Measurements from ENCODE around the gene GPR27. TPM values are rescaled to one million over a fixed set of nuclear protein-coding genes. Genes with fewer than 3 reads are reported as not detected.
A peak's percentile ranks its signal among the peaks of the same experiment; 100 is the strongest.

GPR27 gene
- total RNA-seq, 4 donors from 2014 or later: 0.79 to 1.1 TPM; not detected in 2

DNA sequence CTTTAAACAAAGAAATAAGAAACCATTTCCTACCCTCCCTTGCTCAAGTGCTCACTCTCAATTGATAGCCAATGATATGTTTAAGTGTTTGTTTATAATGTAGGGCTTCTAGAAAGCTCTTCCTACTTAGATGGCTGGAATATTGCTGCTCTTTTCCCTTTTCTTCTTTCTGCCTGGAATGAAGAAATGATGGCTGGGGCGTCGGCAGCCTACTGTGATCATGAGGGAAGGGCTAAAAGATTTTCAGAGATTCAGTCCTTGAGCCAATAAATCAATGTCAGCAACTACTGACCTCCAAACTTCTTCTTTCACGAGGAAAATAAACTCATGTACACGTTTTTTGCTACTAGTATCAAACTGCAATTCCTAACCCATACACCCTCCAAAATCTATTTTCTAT is 2.1 kb upstream of the GPR27 start:
- in situ Hi-C loops (cut with MboI; ENCODE audit: low pct_ligation_motif_present in 1 of 4, low pct_unique_long_range_greater_than_20kb in 1 of 4, low sequenced_read_pairs in 3 of 4): no loop called here
- H3K36me3 ChIP-seq: no peaks in the 10 kb centered on the region
- H3K4me1 ChIP-seq: peaks cover 0 to 4% (median 2%) of the 10 kb centered on the region in 4 donors
- no peak overlapping the region for H3K27ac ChIP-seq
- H3K4me3 ChIP-seq: no peak overlapping the region
- 92 to 93% methylated on average over 4 of the region's 4 CpGs for WGBS, 2 donors (ENCODE audit: low coverage in 1 of 2)
- DNase-seq: no peak
- H3K9me3 ChIP-seq: no peaks in the 10 kb centered on the region
- TF ChIP-seq, protein P1, sequence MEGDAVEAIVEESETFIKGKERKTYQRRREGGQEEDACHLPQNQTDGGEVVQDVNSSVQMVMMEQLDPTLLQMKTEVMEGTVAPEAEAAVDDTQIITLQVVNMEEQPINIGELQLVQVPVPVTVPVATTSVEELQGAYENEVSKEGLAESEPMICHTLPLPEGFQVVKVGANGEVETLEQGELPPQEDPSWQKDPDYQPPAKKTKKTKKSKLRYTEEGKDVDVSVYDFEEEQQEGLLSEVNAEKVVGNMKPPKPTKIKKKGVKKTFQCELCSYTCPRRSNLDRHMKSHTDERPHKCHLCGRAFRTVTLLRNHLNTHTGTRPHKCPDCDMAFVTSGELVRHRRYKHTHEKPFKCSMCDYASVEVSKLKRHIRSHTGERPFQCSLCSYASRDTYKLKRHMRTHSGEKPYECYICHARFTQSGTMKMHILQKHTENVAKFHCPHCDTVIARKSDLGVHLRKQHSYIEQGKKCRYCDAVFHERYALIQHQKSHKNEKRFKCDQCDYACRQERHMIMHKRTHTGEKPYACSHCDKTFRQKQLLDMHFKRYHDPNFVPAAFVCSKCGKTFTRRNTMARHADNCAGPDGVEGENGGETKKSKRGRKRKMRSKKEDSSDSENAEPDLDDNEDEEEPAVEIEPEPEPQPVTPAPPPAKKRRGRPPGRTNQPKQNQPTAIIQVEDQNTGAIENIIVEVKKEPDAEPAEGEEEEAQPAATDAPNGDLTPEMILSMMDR (IDR thresholded peaks at IDR 0.05): no peak
- no peak for TF ChIP-seq POLR2AphosphoS5 (IDR thresholded peaks at IDR 0.05)
- TF ChIP-seq POLR2A (IDR thresholded peaks at IDR 0.05): no peak
- TF ChIP-seq EP300 (IDR thresholded peaks at IDR 0.05; ENCODE audit: low read depth): no peak
- intact Hi-C loops (cut with DNase I; ENCODE audit: low total_unique reads): no loop called here
- H3K27me3 ChIP-seq: peaks cover 39% of the 10 kb centered on the region

GRCh38 chr3:71752831-71753700 is 589 bp upstream of the GPR27 start:
- no peak for DNase-seq
- Histone ChIP-seq H3K27ac (no peak overlapping the region), H3K4me3 (peak overlapping the region in 3 of 4 donors; percentile 34 to 64 (median 44)), H3K4me1 (peaks cover 0 to 4% (median 2%) of the 10 kb centered on the region in 4 donors), H3K27me3 (peaks cover 49% of the 10 kb centered on the region), H3K36me3 (no peaks in the 10 kb centered on the region), H3K9me3 (no peaks in the 10 kb centered on the region)
- TF ChIP-seq, protein P1 (IDR thresholded peaks at IDR 0.05): no peak
- no peak for TF ChIP-seq POLR2AphosphoS5 (IDR thresholded peaks at IDR 0.05)
- intact Hi-C loops (cut with DNase I; ENCODE audit: low total_unique reads): no loop called here
- in situ Hi-C loops (cut with MboI; ENCODE audit: low pct_ligation_motif_present in 1 of 4, low pct_unique_long_range_greater_than_20kb in 1 of 4, low sequenced_read_pairs in 3 of 4): no loop called here
- WGBS, 2 donors (ENCODE audit: low coverage in 1 of 2): 60% methylated on average over 16 of the region's 68 CpGs; no CpG with 5 or more reads in 1 of the 2 donors

GRCh38 chr3:71754610-71755253 is 1.1 kb downstream of the GPR27 start:
- in situ Hi-C loops (cut with MboI; ENCODE audit: low pct_ligation_motif_present in 1 of 4, low pct_unique_long_range_greater_than_20kb in 1 of 4, low sequenced_read_pairs in 3 of 4): no loop called here
- Histone ChIP-seq H3K27ac (no peak overlapping the region), H3K4me3 (peak overlapping the region in 3 of 4 donors; percentile 43 to 64 (median 44)), H3K9me3 (no peaks in the 10 kb centered on the region), H3K4me1 (peaks cover 0 to 4% (median 2%) of the 10 kb centered on the region in 4 donors), H3K27me3 (peaks cover 49% of the 10 kb centered on the region), H3K36me3 (no peaks in the 10 kb centered on the region)
- TF ChIP-seq POLR2A (IDR thresholded peaks at IDR 0.05) (no peak), EP300 (IDR thresholded peaks at IDR 0.05; ENCODE audit: low read depth) (no peak), POLR2AphosphoS5 (IDR thresholded peaks at IDR 0.05) (no peak)
- TF ChIP-seq, protein P1 (IDR thresholded peaks at IDR 0.05): no peak
- WGBS, 2 donors (ENCODE audit: low coverage in 1 of 2): 61% methylated on average over 43 of the region's 65 CpGs; no CpG with 5 or more reads in 1 of the 2 donors
- no peak for DNase-seq
- intact Hi-C loops (cut with DNase I; ENCODE audit: low total_unique reads): no loop called here

DNA sequence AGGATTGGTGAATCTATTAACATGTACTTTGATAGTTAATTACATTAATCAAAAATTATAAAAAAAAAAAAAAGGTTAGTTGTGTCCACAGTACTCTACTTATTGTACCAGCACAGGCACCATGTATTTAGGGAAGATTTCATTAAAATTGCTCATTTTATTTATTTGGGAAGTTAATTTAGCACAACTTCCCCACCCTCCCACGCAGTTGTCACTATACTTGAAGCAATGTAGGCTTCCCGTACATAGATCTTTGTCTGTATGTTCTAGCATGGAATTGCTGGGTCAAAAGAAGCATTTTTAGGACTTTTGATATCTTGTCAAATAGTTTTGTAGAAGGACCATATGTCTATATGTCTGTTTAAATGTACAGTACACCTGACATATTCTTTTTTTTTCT is 4.4 kb downstream of the GPR27 start:
- intact Hi-C loops (cut with DNase I; ENCODE audit: low total_unique reads) (no loop called here), in situ Hi-C loops (cut with MboI; ENCODE audit: low pct_ligation_motif_present in 1 of 4, low pct_unique_long_range_greater_than_20kb in 1 of 4, low sequenced_read_pairs in 3 of 4) (no loop called here)
- no peak for DNase-seq
- no peak overlapping the region for H3K27ac ChIP-seq
- no peaks in the 10 kb centered on the region for H3K36me3 ChIP-seq
- H3K27me3 ChIP-seq: peaks cover 53% of the 10 kb centered on the region
- peaks cover 0 to 2% (median under 1%) of the 10 kb centered on the region in 4 donors for H3K4me1 ChIP-seq
- no peaks in the 10 kb centered on the region for H3K9me3 ChIP-seq
- 81 to 83% methylated on average over 2 of the region's 2 CpGs for WGBS, 2 donors (ENCODE audit: low coverage in 1 of 2)
- H3K4me3 ChIP-seq: no peak overlapping the region
- TF ChIP-seq EP300 (IDR thresholded peaks at IDR 0.05; ENCODE audit: low read depth) (no peak), POLR2AphosphoS5 (IDR thresholded peaks at IDR 0.05) (no peak), POLR2A (IDR thresholded peaks at IDR 0.05) (no peak)
- TF ChIP-seq, protein P1 (IDR thresholded peaks at IDR 0.05): no peak
